NT2/D1 (cell line): Measurements from ENCODE around the gene GPR162.
A peak's percentile ranks its signal among the peaks of the same experiment; 100 is the strongest.

ENCODE experiments used
- DNase-seq: peaks from one replicate; pipeline ENCODE4 v3.0.0-alpha.2; 2011; ENCODE audit warnings: low read depth, low spot score
- H3K27me3 ChIP-seq: 2 replicates; pipeline ENCODE4 v1.6.0; 2011; ENCODE audit warnings: mild to moderate bottlenecking; ENCODE audit not compliant: insufficient read length, insufficient read depth
- H3K36me3 ChIP-seq: 2 replicates; pipeline ENCODE4 v1.6.1; 2011; ENCODE audit warnings: mild to moderate bottlenecking, low read length, mixed read lengths; ENCODE audit not compliant: insufficient read depth, insufficient read length
- H3K4me1 ChIP-seq: 2 replicates; pipeline ENCODE4 v1.5.1; 2011; ENCODE audit not compliant: insufficient read depth, insufficient read length
- H3K4me3 ChIP-seq: 2 replicates; pipeline ENCODE4 v1.5.1; 2011; ENCODE audit warnings: low read depth; ENCODE audit not compliant: insufficient read length
- H3K9ac ChIP-seq: 2 replicates; pipeline ENCODE4 v1.6.0; 2011; ENCODE audit warnings: low read depth; ENCODE audit not compliant: insufficient read length
- H3K9me3 ChIP-seq: 2 replicates; pipeline ENCODE4 v1.5.1; 2011; ENCODE audit warnings: mild to moderate bottlenecking, low read length; ENCODE audit not compliant: insufficient read depth
- SUZ12 ChIP-seq: IDR thresholded peaks from 2 replicates; pipeline ENCODE4 v1.6.1; 2011; ENCODE audit not compliant: insufficient read length, insufficient read depth; ENCODE audit errors: extremely low read depth
- YY1 ChIP-seq: IDR thresholded peaks from 2 replicates; pipeline ENCODE4 v1.6.1; 2011; ENCODE audit not compliant: insufficient read length, insufficient read depth
- ZNF274 ChIP-seq: IDR thresholded peaks from 2 replicates; pipeline ENCODE4 v1.6.1; 2011; ENCODE audit warnings: mild to moderate bottlenecking, low read depth, low read length

Gene GPR162

GRCh38 chr12:6839482-6840201 is 18.0 kb downstream of the GPR162 start:
- Histone ChIP-seq H3K9me3 (no peaks in the 10 kb centered on the region), H3K36me3 (peaks cover 95% of the 10 kb centered on the region), H3K27me3 (no peaks in the 10 kb centered on the region), H3K9ac (peak overlapping the region; percentile 8), H3K4me1 (peaks cover 19% of the 10 kb centered on the region), H3K4me3 (no peak overlapping the region)
- no peak for DNase-seq
- TF ChIP-seq ZNF274 (no peak), YY1 (no peak)

- DNase-seq: no peak
- Histone ChIP-seq H3K36me3 (peaks cover 96% of the 10 kb centered on the region), H3K27me3 (no peaks in the 10 kb centered on the region), H3K9ac (no peak overlapping the region), H3K9me3 (no peaks in the 10 kb centered on the region), H3K4me1 (peaks cover 19% of the 10 kb centered on the region), H3K4me3 (no peak overlapping the region)
- TF ChIP-seq SUZ12 (no peak), ZNF274 (no peak), YY1 (no peak)
These were observed 18.7 kb downstream of the GPR162 start for GRCh38 chr12:6840330-6840729.

GRCh38 chr12:6840761-6841515 is 19.3 kb downstream of the GPR162 start, which contains the start of gene GNB3:
GNB3 (plus strand) TSS chr12:6840925; CDS start chr12:6841288, 363 bp downstream.
- TF ChIP-seq SUZ12 (no peak), YY1 (no peak), ZNF274 (no peak)
- H3K27me3 ChIP-seq: no peaks in the 10 kb centered on the region
- H3K9me3 ChIP-seq: no peaks in the 10 kb centered on the region
- H3K4me1 ChIP-seq: peaks cover 19% of the 10 kb centered on the region
- peaks cover 96% of the 10 kb centered on the region for H3K36me3 ChIP-seq
- DNase-seq: no peak
- H3K4me3 ChIP-seq: no peak within 1 kb of the TSS
- H3K9ac ChIP-seq: peak within 1 kb of the TSS; percentile 15

GRCh38 chr12:6842075-6842474 is 20.5 kb downstream of the GPR162 start:
- Histone ChIP-seq H3K4me1 (peaks cover 19% of the 10 kb centered on the region), H3K36me3 (peaks cover 96% of the 10 kb centered on the region), H3K9me3 (no peaks in the 10 kb centered on the region), H3K27me3 (no peaks in the 10 kb centered on the region), H3K9ac (no peak overlapping the region), H3K4me3 (no peak overlapping the region)
- TF ChIP-seq SUZ12 (no peak), YY1 (no peak), ZNF274 (no peak)
- DNase-seq: no peak

GRCh38 chr12:6843118-6843902 is 21.7 kb downstream of the GPR162 start:
- Histone ChIP-seq H3K4me1 (peaks cover 12% of the 10 kb centered on the region), H3K9ac (no peak overlapping the region), H3K4me3 (no peak overlapping the region), H3K27me3 (no peaks in the 10 kb centered on the region), H3K36me3 (peaks cover 96% of the 10 kb centered on the region), H3K9me3 (no peaks in the 10 kb centered on the region)
- DNase-seq: no peak
- TF ChIP-seq ZNF274 (no peak), SUZ12 (no peak), YY1 (no peak)

GRCh38 chr12:6845395-6845794 is 23.8 kb downstream of the GPR162 start:
- Histone ChIP-seq H3K27me3 (no peaks in the 10 kb centered on the region), H3K4me1 (peaks cover 7% of the 10 kb centered on the region), H3K9ac (no peak overlapping the region), H3K36me3 (peaks cover 96% of the 10 kb centered on the region), H3K4me3 (no peak overlapping the region), H3K9me3 (no peaks in the 10 kb centered on the region)
- TF ChIP-seq ZNF274: no peak
- no peak for TF ChIP-seq SUZ12
- no peak for TF ChIP-seq YY1
- DNase-seq: no peak

- DNase-seq: no peak
- H3K9me3 ChIP-seq: no peaks in the 10 kb centered on the region
- H3K27me3 ChIP-seq: no peaks in the 10 kb centered on the region
- peaks cover 91% of the 10 kb centered on the region for H3K36me3 ChIP-seq
- no peak for TF ChIP-seq ZNF274
- TF ChIP-seq YY1: no peak
- TF ChIP-seq SUZ12: no peak
- no peak overlapping the region for H3K9ac ChIP-seq
- no peak overlapping the region for H3K4me3 ChIP-seq
- H3K4me1 ChIP-seq: peaks cover 7% of the 10 kb centered on the region
These were observed 24.8 kb downstream of the GPR162 start for GRCh38 chr12:6846316-6846869.
